ENCODE measurements around the gene THBS2.

DNA sequence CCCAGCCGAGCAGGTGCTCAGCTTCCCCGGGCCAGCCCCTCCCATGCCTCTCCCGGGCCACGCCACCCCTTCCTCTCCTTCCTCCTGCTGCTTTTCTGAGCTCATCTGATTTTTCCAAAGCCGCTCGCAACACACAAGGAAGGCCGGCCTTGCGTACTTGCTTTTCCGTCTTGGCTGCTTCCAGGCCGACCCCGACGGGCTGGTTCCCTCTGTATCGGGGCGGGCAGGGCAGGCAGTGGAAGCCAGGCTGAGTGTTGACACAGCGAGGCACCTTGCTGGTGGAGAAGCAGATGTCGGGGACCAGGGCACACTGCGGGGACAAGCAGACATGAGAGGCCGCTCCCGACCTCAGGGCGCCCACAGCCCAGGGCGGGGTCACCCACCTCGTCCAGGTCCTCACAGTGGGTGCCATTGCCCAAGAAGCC is 21.1 kb downstream of the THBS2 start:
- TF ChIP-seq, protein P1, sequence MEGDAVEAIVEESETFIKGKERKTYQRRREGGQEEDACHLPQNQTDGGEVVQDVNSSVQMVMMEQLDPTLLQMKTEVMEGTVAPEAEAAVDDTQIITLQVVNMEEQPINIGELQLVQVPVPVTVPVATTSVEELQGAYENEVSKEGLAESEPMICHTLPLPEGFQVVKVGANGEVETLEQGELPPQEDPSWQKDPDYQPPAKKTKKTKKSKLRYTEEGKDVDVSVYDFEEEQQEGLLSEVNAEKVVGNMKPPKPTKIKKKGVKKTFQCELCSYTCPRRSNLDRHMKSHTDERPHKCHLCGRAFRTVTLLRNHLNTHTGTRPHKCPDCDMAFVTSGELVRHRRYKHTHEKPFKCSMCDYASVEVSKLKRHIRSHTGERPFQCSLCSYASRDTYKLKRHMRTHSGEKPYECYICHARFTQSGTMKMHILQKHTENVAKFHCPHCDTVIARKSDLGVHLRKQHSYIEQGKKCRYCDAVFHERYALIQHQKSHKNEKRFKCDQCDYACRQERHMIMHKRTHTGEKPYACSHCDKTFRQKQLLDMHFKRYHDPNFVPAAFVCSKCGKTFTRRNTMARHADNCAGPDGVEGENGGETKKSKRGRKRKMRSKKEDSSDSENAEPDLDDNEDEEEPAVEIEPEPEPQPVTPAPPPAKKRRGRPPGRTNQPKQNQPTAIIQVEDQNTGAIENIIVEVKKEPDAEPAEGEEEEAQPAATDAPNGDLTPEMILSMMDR (IDR thresholded peaks at IDR 0.05; ENCODE audit: low read length) = no peak
- no peak for TF ChIP-seq EZH2 (optimal IDR thresholded peaks at IDR 0.05; ENCODE audit: low read depth, low read length)
- TF ChIP-seq EZH2phosphoT487 (IDR thresholded peaks at IDR 0.05; ENCODE audit: low read length) = no peak
